ENCODE data around the gene GAK.

DNA sequence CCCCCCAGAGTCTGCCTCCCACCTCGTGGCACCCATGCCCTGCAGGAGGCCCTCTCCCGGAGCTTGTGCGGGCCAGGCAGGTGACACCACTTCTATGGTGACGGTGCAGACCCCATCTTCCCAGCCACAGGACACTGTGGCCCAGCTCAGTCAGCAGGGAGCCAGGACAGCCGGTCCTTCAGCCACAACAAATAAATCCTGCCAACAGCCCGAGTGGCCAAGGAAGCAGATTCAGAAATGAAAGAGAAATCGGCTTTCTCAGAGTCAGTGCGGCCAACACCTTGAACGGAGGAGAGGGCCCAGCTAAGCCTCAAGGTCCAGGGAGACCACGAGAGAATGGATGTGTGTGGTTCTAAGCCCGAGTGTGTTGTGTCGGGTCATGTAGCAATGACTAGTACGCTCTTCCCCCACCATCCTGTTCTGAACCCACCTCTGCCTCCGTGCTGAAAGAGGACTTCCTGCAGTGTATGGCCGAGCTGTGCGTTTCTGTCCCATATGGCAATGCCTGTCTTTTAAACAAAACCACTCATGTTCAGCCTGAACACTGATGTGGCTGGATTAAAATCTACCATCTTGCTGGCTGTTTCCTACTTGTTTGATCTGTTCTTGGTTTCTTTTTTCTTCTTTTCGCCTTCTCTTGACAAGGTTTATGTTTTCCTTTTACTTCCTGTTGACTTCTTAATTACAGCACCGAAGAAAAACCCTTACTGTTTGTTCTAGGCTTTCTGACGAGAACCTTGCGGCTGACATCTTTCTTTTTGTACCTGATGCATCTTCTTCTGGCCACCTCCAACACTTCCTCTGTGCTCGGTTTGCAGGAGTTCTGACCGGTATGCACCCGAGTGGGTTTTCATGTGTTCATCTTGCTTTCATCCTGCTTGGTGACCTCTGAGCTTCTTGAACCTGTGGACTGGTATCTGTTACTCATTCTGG, 53.1 kb downstream of the GAK start:
- TF ChIP-seq, protein P1, sequence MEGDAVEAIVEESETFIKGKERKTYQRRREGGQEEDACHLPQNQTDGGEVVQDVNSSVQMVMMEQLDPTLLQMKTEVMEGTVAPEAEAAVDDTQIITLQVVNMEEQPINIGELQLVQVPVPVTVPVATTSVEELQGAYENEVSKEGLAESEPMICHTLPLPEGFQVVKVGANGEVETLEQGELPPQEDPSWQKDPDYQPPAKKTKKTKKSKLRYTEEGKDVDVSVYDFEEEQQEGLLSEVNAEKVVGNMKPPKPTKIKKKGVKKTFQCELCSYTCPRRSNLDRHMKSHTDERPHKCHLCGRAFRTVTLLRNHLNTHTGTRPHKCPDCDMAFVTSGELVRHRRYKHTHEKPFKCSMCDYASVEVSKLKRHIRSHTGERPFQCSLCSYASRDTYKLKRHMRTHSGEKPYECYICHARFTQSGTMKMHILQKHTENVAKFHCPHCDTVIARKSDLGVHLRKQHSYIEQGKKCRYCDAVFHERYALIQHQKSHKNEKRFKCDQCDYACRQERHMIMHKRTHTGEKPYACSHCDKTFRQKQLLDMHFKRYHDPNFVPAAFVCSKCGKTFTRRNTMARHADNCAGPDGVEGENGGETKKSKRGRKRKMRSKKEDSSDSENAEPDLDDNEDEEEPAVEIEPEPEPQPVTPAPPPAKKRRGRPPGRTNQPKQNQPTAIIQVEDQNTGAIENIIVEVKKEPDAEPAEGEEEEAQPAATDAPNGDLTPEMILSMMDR (IDR thresholded peaks at IDR 0.05), result no peak
- no peak for TF ChIP-seq POLR2A (IDR thresholded peaks at IDR 0.05)

Data from right lobe of liver (tissue), 4 donors.